ENCODE measurements around the gene KLHDC4.
"Not testable (repeated sequence)": the region's sequence is repeated elsewhere in the genome, so short reads cannot be mapped to it uniquely, and the experiment has no call there.

The KLHDC4 gene

GRCh38 chr16:87720446-87720845 is 45.3 kb downstream of the KLHDC4 start:
- DNase-seq (ENCODE audit: low read depth), result no peak

DNA sequence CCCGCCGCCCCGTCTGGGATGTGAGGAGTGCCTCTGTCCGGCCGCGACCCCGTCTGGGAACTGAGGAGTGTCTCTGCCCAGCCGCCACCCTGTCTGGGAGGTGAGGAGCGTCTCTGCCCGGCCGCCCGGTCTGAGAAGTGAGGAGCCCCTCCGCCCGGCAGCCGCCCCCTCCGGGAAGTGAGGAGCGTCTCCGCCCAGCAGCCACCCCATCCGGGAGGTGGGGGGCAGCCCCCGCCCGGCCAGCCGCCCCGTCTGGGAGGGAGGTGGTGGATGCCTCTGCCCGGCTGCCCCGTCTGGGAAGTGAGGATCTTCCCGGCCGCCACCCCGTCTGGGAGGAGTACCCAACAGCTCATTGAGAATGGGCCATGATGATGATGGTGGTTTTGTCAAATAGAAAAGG is 47.0 kb downstream of the KLHDC4 start:
- DNase-seq (ENCODE audit: low read depth), result not testable (repeated sequence)

GRCh38 chr16:87715658-87716057 is 50.1 kb downstream of the KLHDC4 start:
- DNase-seq (ENCODE audit: low read depth), result no peak

GRCh38 chr16:87715231-87715630 is 50.6 kb downstream of the KLHDC4 start:
- no peak for DNase-seq (ENCODE audit: low read depth)

DNA sequence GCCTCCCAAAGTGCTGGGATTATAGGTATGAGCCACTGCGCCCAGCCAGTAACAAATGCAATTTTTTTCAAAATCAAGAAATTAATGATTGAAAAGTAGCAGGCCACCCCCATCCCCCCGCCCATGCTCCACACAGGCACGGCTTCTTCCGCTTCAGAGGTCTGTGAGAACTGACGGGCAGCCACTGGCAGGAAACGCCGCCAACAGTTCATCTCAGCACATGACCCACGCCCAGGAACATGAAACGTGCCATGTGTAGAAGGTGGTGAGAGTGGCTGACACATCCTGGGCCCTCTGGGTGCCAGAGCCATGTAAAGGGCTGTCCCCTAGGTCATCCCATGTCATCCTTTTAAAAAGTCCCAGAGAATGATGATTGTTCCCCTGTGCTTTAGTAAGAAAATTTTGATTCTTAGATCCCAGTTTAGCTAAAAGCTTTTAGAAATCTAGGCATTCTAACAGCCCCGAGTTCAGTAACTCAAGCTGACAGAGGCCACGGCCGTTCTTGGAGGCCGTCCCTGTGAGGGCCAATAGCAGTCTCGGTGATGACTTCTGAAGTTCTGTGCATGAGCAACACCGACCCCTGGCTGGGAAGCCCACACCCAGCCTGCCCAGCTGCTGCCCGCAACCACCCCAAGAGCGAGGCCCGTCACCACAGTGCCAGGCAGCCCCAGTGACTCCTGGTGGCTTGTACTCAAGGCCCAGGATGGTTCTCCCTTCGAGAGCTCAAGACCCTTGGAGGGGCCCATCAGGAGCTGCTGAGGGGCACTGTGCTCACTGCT is 52.1 kb downstream of the KLHDC4 start:
- DNase-seq (ENCODE audit: low read depth), result no peak

GRCh38 chr16:87712184-87712762 is 53.5 kb downstream of the KLHDC4 start:
- DNase-seq (ENCODE audit: low read depth), result no peak

GRCh38 chr16:87710887-87711286 is 54.9 kb downstream of the KLHDC4 start:
- DNase-seq (ENCODE audit: low read depth), result no peak

- DNase-seq (ENCODE audit: low read depth), result no peak
These were observed 56.1 kb downstream of the KLHDC4 start for GRCh38 chr16:87709677-87710076.

- DNase-seq (ENCODE audit: low read depth), result no peak
These were observed 56.7 kb downstream of the KLHDC4 start for GRCh38 chr16:87708881-87709638.

DNA sequence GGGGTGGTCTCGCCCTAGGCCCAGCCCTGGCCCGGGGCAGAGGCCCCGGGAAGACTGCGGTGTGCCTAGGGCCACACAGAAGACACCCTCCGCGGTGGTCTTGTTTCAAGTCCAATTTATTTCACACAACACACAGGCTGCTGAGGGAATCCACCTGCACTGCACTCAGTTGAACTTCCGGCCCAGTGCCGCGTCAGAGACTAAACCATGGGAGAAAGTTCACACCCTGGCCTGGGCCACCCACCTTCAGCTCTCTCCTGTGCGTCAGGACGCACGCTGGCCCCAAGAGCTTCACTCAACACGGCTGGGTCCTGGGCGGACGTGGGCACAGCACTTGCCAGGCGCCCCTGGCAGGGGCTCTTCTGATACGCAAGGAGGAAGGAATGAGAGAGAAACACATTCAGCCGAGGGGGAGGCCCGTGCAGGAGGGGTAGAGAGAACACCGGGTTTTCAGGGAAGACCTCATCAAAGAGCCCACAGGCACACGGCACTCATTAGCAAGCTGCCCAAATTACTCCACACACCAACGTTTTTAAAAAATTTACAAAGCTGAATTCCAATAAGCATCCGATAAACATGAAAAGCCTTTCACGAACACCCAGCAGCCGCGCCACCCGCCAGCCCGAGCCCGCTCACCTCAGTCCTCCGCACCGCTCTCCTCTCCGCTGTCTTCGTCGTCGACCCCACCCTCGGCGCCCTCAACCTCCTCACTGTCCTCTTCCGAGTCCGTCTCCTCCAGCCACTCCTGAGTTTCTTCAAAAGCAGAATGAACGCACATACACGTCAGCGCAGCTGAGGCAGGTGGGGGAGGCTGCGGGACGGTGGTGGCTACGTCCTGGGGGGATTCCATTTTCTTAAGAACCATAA is 57.8 kb downstream of the KLHDC4 start:
- DNase-seq (ENCODE audit: low read depth), result no peak

DNA sequence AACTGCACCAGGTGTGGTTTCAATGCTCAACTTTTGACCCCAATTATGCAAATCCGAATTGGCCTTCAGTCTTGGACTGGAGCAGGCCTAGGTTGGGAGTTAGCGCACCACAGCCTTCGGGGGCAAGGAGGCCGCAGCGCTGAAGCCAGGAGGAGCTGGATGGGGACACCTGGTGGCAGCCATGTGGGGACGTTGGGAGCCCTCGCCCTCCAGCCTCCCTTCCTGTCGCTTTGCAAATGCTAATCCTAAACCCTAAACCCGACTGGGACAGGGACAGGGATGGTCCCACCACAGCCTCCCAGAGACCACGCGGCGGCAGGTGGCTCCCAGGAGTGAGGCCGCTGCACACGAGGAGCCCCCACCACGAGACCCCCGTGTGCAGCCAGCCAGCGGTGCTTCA is 58.7 kb downstream of the KLHDC4 start:
- DNase-seq (ENCODE audit: low read depth), result no peak

- no peak for DNase-seq (ENCODE audit: low read depth)
These were observed 59.3 kb downstream of the KLHDC4 start for GRCh38 chr16:87706278-87707000.

DNA sequence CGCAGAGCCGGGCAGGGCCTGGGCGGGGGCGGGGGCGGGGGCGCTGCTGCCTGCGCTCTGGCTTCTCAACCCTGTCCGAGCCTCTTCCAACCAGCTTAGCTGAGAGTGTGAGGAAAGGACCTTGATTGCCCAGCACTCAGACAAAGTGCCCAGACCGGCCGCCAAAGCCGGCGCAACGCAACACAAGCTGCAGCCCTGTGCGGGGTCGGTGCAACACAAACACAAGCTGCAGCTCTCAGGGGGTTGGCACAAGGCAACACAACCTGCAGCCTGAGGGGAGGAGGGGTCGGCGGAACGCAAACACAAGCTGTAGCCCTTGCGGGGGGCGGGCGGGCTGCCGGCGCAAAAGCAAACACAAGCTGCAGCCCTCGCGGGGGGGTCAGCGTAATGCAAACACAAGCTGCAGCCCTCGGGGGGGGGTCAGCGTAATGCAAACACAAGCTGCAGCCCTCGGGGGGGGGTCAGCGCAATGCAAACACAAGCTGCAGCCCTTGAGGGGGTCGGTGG is 60.0 kb downstream of the KLHDC4 start:
- DNase-seq (ENCODE audit: low read depth), result no peak

DNA sequence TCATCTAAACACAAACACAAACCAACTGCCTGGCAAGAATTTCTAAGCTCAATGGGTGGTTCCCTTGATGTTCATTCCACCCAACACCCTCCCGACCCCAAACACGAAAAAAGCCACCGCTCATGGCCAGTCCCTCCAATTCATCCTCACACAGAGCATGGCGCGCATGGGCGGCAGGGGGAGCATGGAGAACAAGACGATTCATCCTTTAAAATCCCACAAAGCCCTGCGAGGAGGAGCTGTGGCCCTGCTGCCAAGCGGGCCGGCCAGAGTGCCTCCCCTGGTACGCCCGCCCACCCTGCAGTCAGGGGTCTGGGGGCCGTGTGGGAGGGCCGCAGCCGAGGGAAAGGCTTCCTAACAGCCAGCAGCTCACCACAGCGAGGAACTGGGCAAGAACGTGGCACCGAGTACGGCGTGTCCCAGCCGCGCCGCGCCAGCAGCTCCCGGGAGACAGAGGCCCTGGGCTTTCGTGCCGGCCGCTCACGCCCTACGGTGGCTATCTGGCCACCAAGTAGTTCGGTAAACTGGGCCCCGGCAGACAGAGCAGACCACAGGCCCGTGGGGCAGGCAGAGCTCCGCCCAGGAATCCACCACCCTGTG is 60.9 kb downstream of the KLHDC4 start:
- DNase-seq (ENCODE audit: low read depth), result no peak

DNA sequence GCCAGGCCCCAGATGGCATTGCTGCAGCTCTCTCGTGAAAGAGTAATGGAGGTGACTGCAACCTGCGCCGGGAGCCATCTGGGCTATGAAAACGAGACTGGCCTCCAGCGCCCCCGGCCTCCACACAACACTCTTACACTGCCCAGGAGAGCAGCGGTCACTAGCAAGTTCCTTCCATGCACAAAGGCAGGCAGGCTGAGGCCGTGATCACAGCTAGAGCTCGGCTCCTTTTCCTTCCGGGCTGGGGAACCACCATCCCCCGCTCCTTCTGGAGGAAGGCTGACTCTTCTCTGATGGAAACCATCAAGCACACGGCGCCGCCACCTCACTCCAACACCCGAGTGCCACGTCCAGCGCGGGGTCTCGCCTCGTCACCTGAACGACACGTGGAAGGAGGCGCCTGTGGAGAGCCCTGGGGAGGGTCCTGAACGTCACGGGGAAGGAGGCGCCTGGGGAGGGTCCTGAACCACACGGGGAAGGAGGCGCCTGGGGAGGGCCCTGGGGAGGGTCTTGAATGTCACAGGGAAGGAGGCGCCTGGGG is 61.9 kb downstream of the KLHDC4 start:
- no peak for DNase-seq (ENCODE audit: low read depth)

DNA sequence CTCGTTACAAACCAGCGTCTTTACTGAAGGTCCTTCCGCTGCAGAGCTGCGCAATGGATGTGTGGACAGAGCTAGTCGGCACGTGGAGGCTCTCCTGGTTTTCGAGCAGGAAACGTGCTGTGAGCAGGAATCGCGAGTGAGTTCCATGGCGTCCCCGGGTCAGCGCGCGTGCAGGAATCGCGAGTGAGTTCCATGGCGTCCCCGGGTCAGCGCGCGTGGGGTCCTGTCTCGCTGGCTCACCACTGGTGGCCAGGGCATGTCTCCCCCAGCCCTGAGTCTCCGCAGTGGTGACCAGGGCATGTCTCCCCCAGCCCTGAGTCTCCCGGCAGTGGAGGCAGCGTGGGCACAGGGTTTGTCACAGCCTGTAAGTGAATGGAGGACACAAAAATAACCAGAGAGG is 62.7 kb downstream of the KLHDC4 start:
- DNase-seq (ENCODE audit: low read depth), result no peak

- DNase-seq (ENCODE audit: low read depth), result no peak
These were observed 63.4 kb downstream of the KLHDC4 start for GRCh38 chr16:87702325-87702811.

DNA sequence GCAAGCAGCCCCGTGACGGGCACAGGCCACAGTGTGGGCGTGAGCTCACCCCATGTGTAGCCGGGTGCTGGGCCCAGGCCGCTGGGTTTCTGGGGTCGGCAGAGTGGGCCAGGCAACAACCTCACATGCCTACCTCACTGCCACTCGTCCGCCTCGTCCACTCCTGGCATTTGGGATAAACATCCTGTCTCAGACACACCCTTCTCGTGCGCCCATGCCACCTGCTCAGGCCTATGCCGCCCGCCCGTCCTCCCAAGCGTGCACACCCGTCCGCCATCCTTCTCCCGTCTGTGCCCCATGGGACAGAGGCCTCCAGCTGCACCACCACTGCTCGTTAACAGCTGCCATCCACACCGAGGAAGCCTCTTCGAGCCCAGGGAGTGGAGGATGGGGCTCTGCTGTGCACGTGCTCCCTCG is 64.3 kb downstream of the KLHDC4 start:
- DNase-seq (ENCODE audit: low read depth), result no peak

- no peak for DNase-seq (ENCODE audit: low read depth)
These were observed 64.7 kb downstream of the KLHDC4 start for GRCh38 chr16:87701078-87701460.

GRCh38 chr16:87700406-87701077 is 65.2 kb downstream of the KLHDC4 start:
- DNase-seq (ENCODE audit: low read depth), result no peak

Data from T-helper 22 cell (primary cell).